Measurements from ENCODE around the gene IGSF9.
A peak's percentile ranks its signal among the peaks of the same experiment; 100 is the strongest.

IGSF9 gene

GRCh38 chr1:159945483-159946241, at the start of gene IGSF9:
Gene IGSF9 (minus strand): TSS chr1:159945613. CDS start chr1:159943454, 2,159 bp downstream.
- H3K36me3 Mint-ChIP-seq = no peaks in the 10 kb centered on the region
- H3K4me1 Mint-ChIP-seq = peaks cover 9% of the 10 kb centered on the region
- H3K27me3 Mint-ChIP-seq = peaks cover 22% of the 10 kb centered on the region
- no peaks in the 10 kb centered on the region for H3K9me3 Mint-ChIP-seq
- peak within 1 kb of the TSS; percentile 71 for H3K4me3 Mint-ChIP-seq
- no peak within 1 kb of the TSS for H3K27ac Mint-ChIP-seq

DNA sequence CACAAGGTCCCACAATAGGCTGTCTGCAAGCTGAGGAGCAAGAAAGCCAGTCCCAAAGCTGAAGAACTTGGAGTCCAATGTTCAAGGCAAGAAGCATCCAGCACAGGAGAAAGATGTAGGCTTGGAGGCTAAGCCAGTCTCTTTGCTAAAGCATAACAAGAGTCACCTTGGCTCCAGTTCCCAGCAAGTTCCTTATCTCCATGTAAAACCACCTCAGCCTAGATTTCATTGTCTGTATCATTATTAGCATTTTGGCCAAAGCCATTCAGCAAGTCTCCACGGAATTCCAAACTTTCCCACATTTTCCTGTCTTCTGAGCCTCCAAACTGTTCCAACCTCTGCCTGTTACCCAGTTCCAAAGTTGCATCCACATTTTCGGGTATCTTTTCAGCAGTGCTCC, 49.5 kb upstream of the IGSF9 start:
- H3K27me3 Mint-ChIP-seq = no peaks in the 10 kb centered on the region
- H3K4me1 Mint-ChIP-seq = peaks cover 4% of the 10 kb centered on the region
- H3K27ac Mint-ChIP-seq = no peak overlapping the region
- H3K36me3 Mint-ChIP-seq = no peaks in the 10 kb centered on the region
- H3K4me3 Mint-ChIP-seq = no peak overlapping the region
- no peaks in the 10 kb centered on the region for H3K9me3 Mint-ChIP-seq

GRCh38 chr1:159993911-159994310, 48.5 kb upstream of the IGSF9 start:
- H3K4me1 Mint-ChIP-seq = peaks cover 4% of the 10 kb centered on the region
- no peak overlapping the region for H3K27ac Mint-ChIP-seq
- no peaks in the 10 kb centered on the region for H3K36me3 Mint-ChIP-seq
- H3K4me3 Mint-ChIP-seq = no peak overlapping the region
- no peaks in the 10 kb centered on the region for H3K27me3 Mint-ChIP-seq
- no peaks in the 10 kb centered on the region for H3K9me3 Mint-ChIP-seq

DNA sequence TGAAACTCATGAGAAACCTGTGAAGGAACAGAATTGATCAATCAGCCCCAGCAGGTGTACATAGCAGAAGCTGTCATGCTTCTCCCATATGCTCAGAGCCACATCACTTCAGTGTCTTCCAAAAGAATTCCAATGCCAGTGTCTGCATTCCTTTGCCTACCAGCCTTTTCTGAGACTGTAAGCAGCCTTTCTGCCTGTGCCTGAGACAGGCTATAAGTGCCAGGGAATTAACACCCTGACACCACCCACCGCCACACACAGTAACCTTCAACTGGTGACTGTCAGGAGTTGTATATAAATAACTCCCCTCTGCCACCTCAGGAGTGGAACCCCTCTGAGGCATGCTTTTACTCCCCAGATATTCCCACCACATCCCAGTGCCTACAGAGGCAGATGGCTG, 46.7 kb upstream of the IGSF9 start:
- no peak overlapping the region for H3K4me3 Mint-ChIP-seq
- H3K9me3 Mint-ChIP-seq = no peaks in the 10 kb centered on the region
- H3K36me3 Mint-ChIP-seq = no peaks in the 10 kb centered on the region
- no peak overlapping the region for H3K27ac Mint-ChIP-seq
- no peaks in the 10 kb centered on the region for H3K27me3 Mint-ChIP-seq
- peaks cover 4% of the 10 kb centered on the region for H3K4me1 Mint-ChIP-seq

DNA sequence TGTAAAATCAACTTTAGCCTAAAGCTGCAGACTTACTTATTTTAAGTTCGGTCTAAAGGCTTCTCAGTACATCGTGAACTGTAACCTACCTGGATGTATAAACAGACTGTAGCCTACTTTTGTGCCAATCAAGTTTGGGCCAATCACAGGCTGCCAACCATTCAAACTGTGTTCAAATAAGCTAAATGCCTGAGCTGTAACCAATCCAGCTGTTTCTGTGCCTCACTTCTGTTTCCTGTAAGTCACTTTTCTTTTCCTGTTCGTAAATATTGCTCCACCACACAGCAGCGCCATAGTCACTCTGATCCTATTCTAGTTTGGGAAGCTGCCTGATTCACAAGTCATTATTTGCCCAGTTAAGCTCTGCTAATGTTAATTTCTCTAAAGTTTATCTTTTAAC, 46.1 kb upstream of the IGSF9 start:
- Mint-ChIP-seq H3K9me3 (no peaks in the 10 kb centered on the region), H3K27ac (no peak overlapping the region), H3K36me3 (no peaks in the 10 kb centered on the region), H3K4me1 (peaks cover 4% of the 10 kb centered on the region), H3K4me3 (no peak overlapping the region), H3K27me3 (no peaks in the 10 kb centered on the region)

DNA sequence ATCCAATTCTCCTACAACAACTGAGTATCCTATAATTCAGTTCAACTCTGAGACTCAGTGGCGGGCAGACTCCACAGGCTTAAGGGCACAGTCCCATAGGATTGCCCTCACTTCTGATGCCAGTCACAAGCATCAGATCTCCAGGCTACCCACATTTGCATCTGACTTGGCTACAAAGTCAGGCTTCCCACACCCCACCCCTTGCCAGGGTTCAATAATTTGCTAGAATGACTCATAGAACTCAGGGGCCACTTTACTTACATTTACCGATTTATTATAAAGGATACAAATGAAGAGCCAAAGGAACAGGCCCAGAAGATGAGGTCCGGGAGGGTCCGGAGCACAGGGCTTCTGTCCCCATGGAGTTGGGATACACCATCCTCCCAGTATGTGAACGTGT, 44.6 kb upstream of the IGSF9 start:
- Mint-ChIP-seq H3K36me3 (no peaks in the 10 kb centered on the region), H3K27ac (no peak overlapping the region), H3K27me3 (no peaks in the 10 kb centered on the region), H3K4me3 (no peak overlapping the region), H3K4me1 (peaks cover 4% of the 10 kb centered on the region), H3K9me3 (no peaks in the 10 kb centered on the region)

- Mint-ChIP-seq H3K4me3 (no peak overlapping the region), H3K36me3 (no peaks in the 10 kb centered on the region), H3K9me3 (no peaks in the 10 kb centered on the region), H3K4me1 (peaks cover 4% of the 10 kb centered on the region), H3K27ac (no peak overlapping the region), H3K27me3 (no peaks in the 10 kb centered on the region)
Observed at GRCh38 chr1:159989581-159989980, 44.2 kb upstream of the IGSF9 start.

DNA sequence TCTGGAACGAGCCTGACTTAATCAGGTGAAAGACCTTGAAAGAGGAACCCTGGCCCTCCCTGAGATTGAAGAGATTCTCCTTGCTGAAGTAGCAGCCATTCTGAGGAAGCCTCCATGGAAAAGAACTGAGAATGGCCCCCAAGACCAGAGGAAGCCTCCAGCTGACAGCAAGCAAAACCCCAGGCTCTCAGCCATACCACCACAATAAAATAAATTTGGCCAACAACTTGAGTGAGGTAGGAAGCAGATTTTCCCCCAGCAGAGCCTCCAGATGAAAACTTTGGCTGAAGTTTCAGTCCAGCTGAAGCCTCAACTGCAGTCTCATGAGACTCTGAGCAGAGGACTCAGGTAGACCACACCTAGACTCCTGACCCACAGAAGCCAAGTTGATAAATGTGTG, 42.6 kb upstream of the IGSF9 start:
- peaks cover 4% of the 10 kb centered on the region for H3K4me1 Mint-ChIP-seq
- no peak overlapping the region for H3K4me3 Mint-ChIP-seq
- no peak overlapping the region for H3K27ac Mint-ChIP-seq
- H3K9me3 Mint-ChIP-seq = no peaks in the 10 kb centered on the region
- H3K36me3 Mint-ChIP-seq = no peaks in the 10 kb centered on the region
- no peaks in the 10 kb centered on the region for H3K27me3 Mint-ChIP-seq

GRCh38 chr1:159987186-159987585, 41.8 kb upstream of the IGSF9 start:
- Mint-ChIP-seq H3K4me1 (peaks cover 4% of the 10 kb centered on the region), H3K4me3 (no peak overlapping the region), H3K9me3 (no peaks in the 10 kb centered on the region), H3K27me3 (no peaks in the 10 kb centered on the region), H3K27ac (no peak overlapping the region), H3K36me3 (no peaks in the 10 kb centered on the region)

GRCh38 chr1:159986531-159986930, 41.1 kb upstream of the IGSF9 start:
- no peak overlapping the region for H3K27ac Mint-ChIP-seq
- H3K27me3 Mint-ChIP-seq = peaks cover 4% of the 10 kb centered on the region
- no peaks in the 10 kb centered on the region for H3K9me3 Mint-ChIP-seq
- peaks cover under 1% of the 10 kb centered on the region for H3K4me1 Mint-ChIP-seq
- H3K4me3 Mint-ChIP-seq = no peak overlapping the region
- H3K36me3 Mint-ChIP-seq = no peaks in the 10 kb centered on the region

- no peaks in the 10 kb centered on the region for H3K36me3 Mint-ChIP-seq
- H3K9me3 Mint-ChIP-seq = no peaks in the 10 kb centered on the region
- no peak overlapping the region for H3K27ac Mint-ChIP-seq
- H3K27me3 Mint-ChIP-seq = peaks cover 4% of the 10 kb centered on the region
- no peaks in the 10 kb centered on the region for H3K4me1 Mint-ChIP-seq
- H3K4me3 Mint-ChIP-seq = no peak overlapping the region
Observed at GRCh38 chr1:159986093-159986492, 40.7 kb upstream of the IGSF9 start.

GRCh38 chr1:159985473-159985872, 40.1 kb upstream of the IGSF9 start:
- no peak overlapping the region for H3K4me3 Mint-ChIP-seq
- peaks cover 4% of the 10 kb centered on the region for H3K27me3 Mint-ChIP-seq
- H3K9me3 Mint-ChIP-seq = no peaks in the 10 kb centered on the region
- H3K36me3 Mint-ChIP-seq = no peaks in the 10 kb centered on the region
- no peak overlapping the region for H3K27ac Mint-ChIP-seq
- no peaks in the 10 kb centered on the region for H3K4me1 Mint-ChIP-seq

- Mint-ChIP-seq H3K27me3 (peaks cover 9% of the 10 kb centered on the region), H3K36me3 (no peaks in the 10 kb centered on the region), H3K9me3 (no peaks in the 10 kb centered on the region), H3K4me1 (no peaks in the 10 kb centered on the region), H3K27ac (no peak overlapping the region), H3K4me3 (no peak overlapping the region)
Observed at GRCh38 chr1:159983681-159984080, 38.3 kb upstream of the IGSF9 start.

GRCh38 chr1:159982280-159982679, 36.9 kb upstream of the IGSF9 start:
- Mint-ChIP-seq H3K27me3 (peaks cover 10% of the 10 kb centered on the region), H3K4me1 (no peaks in the 10 kb centered on the region), H3K36me3 (no peaks in the 10 kb centered on the region), H3K9me3 (no peaks in the 10 kb centered on the region), H3K27ac (no peak overlapping the region), H3K4me3 (no peak overlapping the region)

- Mint-ChIP-seq H3K4me1 (no peaks in the 10 kb centered on the region), H3K9me3 (no peaks in the 10 kb centered on the region), H3K27ac (no peak overlapping the region), H3K27me3 (peaks cover 10% of the 10 kb centered on the region), H3K36me3 (no peaks in the 10 kb centered on the region), H3K4me3 (no peak overlapping the region)
Observed at GRCh38 chr1:159981351-159982055, 36.1 kb upstream of the IGSF9 start.

DNA sequence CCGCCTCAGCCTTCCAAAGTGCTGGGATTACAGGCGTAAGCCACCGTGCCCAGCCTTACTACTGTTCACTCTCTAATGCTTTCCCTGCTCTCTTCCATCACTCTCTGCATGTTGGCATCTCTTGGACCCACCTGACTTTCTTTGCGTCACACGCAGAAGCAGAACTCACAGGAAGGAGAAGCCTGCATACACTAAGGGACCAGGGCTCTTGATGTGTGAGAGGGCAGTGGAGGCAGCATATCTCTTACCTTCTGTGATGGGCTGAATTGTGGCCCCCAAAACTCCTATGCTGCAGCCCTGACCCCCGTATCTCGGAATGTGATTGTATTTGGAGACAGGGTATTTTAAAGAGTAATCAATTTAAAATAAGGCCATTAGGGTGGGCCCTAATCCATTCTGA, 35.4 kb upstream of the IGSF9 start:
- H3K27me3 Mint-ChIP-seq = peaks cover 10% of the 10 kb centered on the region
- no peak overlapping the region for H3K4me3 Mint-ChIP-seq
- no peaks in the 10 kb centered on the region for H3K36me3 Mint-ChIP-seq
- H3K27ac Mint-ChIP-seq = no peak overlapping the region
- H3K4me1 Mint-ChIP-seq = no peaks in the 10 kb centered on the region
- no peaks in the 10 kb centered on the region for H3K9me3 Mint-ChIP-seq
